ENCODE measurements around the gene IFT88. TPM values are rescaled to one million over a fixed set of nuclear protein-coding genes. Genes with fewer than 3 reads are reported as not detected.

Gene IFT88
- total RNA-seq, 1 donor from 2014 or later: 2.1 TPM

DNA sequence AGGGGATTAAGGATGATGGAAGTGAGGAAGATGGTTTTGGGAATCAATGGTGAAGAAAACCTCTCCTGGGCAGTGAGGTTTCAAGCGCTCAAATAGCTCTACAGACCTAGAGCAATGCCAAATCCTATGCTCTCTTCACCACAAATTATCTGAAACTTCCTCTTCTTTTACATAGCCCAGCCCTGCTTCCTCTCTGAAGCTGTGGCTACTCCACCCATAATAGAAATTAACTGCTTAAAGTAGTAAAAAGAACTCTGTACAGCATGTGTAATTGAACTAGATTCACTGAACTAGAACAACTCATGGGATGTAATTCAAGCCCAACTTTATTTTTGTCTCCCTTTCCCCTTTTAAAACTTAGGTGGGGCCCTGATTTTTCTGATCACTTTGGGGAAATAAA is 20.4 kb upstream of the IFT88 start:
- no peak overlapping the region for H3K4me3 Mint-ChIP-seq (ENCODE audit: low read depth)
- no peaks in the 10 kb centered on the region for H3K4me1 Mint-ChIP-seq (ENCODE audit: low read depth)
- no peak for DNase-seq (ENCODE audit: low spot score)
- intact Hi-C loops (cut with micrococcal nuclease): no loop called here
- H3K36me3 Mint-ChIP-seq (ENCODE audit: low read depth): no peaks in the 10 kb centered on the region
- peaks cover 3% of the 10 kb centered on the region for H3K27me3 Mint-ChIP-seq (ENCODE audit: low read depth)
- H3K9me3 Mint-ChIP-seq: no peaks in the 10 kb centered on the region
- no peak overlapping the region for H3K27ac Mint-ChIP-seq

DNA sequence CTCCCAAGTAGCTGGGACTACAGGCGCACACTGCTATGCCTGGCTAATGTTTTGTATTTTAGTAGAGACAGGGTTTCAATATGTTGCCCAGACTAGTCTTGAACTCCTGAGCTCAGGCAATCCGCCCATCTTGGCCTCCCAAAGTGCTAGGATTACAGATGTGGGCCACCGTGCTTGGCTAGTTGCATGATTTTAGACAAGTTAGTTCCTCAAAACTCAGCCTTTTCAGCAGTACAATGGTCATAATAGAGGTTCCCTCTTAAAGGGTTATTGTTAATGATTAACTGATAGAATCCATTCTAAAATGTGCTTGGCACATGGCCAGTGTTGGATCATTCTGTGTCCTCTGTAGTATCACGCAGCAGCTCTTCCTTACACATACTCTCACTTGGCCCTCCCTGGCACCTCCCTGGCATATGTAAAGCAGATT is 19.5 kb upstream of the IFT88 start:
- intact Hi-C loops (cut with micrococcal nuclease): no loop called here
- Mint-ChIP-seq H3K4me1 (ENCODE audit: low read depth) (no peaks in the 10 kb centered on the region), H3K36me3 (ENCODE audit: low read depth) (no peaks in the 10 kb centered on the region), H3K27ac (no peak overlapping the region), H3K4me3 (ENCODE audit: low read depth) (no peak overlapping the region), H3K9me3 (no peaks in the 10 kb centered on the region), H3K27me3 (ENCODE audit: low read depth) (peaks cover 3% of the 10 kb centered on the region)
- no peak for DNase-seq (ENCODE audit: low spot score)

DNA sequence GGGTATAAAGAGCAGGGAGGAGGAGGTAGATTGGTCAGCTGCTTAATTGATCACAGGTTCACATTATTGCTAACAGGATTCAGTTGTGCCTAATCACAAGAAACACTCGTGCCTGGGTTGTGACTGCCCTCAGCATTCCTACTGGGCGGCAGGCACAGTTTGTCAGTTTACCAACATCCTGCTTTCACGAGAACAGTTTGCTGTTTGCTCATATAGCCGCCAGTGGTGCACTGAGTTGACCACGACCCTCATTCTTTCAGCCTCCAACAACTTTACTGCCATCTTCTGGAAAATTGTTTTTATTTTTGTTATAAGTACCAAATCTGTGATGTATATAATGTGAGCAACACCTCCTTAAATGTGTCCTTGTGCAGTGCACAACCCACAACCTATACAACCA is 16.2 kb upstream of the IFT88 start:
- Mint-ChIP-seq H3K4me1 (ENCODE audit: low read depth) (no peaks in the 10 kb centered on the region), H3K27ac (no peak overlapping the region), H3K36me3 (ENCODE audit: low read depth) (no peaks in the 10 kb centered on the region), H3K27me3 (ENCODE audit: low read depth) (peaks cover 3% of the 10 kb centered on the region), H3K4me3 (ENCODE audit: low read depth) (no peak overlapping the region), H3K9me3 (no peaks in the 10 kb centered on the region)
- no peak for DNase-seq (ENCODE audit: low spot score)
- intact Hi-C loops (cut with micrococcal nuclease): no loop called here

DNA sequence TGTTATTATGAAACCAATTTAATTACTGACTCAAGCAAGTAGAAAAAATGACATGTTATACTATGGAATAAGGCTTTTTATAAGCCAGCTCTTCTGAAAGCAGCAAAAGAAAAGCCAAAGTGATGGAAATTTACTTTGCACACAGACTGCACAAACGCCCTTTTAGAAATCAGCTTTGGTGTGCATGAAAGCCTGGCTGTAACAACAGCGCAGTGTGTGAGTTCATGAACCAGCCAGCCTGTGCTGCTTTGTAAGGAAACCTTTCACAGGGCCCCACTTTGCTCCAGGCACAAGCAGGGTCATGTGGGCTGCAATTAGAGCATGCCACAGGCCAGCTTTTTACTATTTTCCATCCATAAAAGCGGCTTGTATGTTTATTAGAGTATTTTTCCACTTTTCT is 13.6 kb upstream of the IFT88 start:
- DNase-seq (ENCODE audit: low spot score): no peak
- Mint-ChIP-seq H3K27me3 (ENCODE audit: low read depth) (no peaks in the 10 kb centered on the region), H3K4me3 (ENCODE audit: low read depth) (no peak overlapping the region), H3K27ac (no peak overlapping the region), H3K4me1 (ENCODE audit: low read depth) (no peaks in the 10 kb centered on the region), H3K9me3 (no peaks in the 10 kb centered on the region), H3K36me3 (ENCODE audit: low read depth) (no peaks in the 10 kb centered on the region)
- intact Hi-C loops (cut with micrococcal nuclease): no loop called here

DNA sequence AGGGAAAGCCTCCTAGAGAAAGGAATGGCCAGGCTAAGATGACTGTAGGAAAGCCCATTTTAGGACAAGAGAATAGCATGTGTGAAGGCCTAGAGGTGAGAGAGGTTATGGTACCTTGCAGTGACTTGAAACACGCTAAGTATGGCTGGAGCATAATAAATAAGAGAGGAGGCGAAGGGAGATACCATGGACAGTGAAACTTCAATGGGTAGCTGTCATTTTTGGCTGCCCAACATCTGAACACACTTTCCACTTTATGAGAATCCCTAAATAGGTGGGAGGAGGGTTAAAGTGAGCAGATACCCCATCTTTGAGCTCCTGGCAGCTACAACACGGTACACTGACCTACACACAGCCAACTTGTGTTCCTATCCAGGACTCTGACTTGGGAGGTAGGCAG is 8.0 kb upstream of the IFT88 start:
- no peaks in the 10 kb centered on the region for H3K27me3 Mint-ChIP-seq (ENCODE audit: low read depth)
- no peak for DNase-seq (ENCODE audit: low spot score)
- no peak overlapping the region for H3K27ac Mint-ChIP-seq
- no peaks in the 10 kb centered on the region for H3K9me3 Mint-ChIP-seq
- H3K36me3 Mint-ChIP-seq (ENCODE audit: low read depth): no peaks in the 10 kb centered on the region
- intact Hi-C loops (cut with micrococcal nuclease): no loop called here
- H3K4me1 Mint-ChIP-seq (ENCODE audit: low read depth): no peaks in the 10 kb centered on the region
- no peak overlapping the region for H3K4me3 Mint-ChIP-seq (ENCODE audit: low read depth)

DNA sequence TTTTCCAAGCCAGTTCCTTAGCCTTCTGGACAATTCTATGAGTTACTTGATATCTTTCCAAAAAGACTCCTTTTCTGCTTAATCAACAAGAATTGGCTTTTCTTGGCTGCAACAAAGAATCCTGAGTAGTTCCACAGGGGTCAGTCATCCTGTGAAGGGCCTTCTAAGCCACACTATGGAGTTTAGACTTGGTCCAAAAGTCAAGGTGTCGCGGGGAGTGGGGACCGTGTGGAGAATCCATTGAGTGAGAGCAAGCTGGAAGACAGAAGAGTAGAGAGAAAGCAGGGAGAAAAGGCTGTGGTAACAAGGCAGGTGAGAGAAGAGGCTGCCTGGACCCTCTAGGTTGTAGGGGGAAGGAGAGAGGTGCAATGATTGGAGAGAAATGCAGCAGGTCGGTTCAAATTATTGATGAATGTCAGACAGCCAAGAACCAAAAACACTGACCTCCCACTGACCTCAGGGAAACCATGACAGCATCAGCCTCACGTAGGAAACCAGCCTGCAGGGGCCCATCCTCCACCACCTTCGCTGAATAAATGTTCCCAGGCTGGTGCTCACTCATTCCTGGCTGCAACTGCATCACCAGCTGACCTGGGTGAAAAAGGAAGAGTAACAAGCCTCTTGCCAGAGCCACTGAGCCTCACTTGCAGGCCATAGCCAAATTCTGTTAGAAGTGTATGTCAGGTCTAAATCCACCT is 7.1 kb upstream of the IFT88 start:
- no peak overlapping the region for H3K27ac Mint-ChIP-seq
- DNase-seq (ENCODE audit: low spot score): no peak
- peaks cover 8% of the 10 kb centered on the region for H3K9me3 Mint-ChIP-seq
- H3K27me3 Mint-ChIP-seq (ENCODE audit: low read depth): no peaks in the 10 kb centered on the region
- peaks cover 4% of the 10 kb centered on the region for H3K36me3 Mint-ChIP-seq (ENCODE audit: low read depth)
- intact Hi-C loops (cut with micrococcal nuclease): no loop called here
- H3K4me3 Mint-ChIP-seq (ENCODE audit: low read depth): no peak overlapping the region
- no peaks in the 10 kb centered on the region for H3K4me1 Mint-ChIP-seq (ENCODE audit: low read depth)

DNA sequence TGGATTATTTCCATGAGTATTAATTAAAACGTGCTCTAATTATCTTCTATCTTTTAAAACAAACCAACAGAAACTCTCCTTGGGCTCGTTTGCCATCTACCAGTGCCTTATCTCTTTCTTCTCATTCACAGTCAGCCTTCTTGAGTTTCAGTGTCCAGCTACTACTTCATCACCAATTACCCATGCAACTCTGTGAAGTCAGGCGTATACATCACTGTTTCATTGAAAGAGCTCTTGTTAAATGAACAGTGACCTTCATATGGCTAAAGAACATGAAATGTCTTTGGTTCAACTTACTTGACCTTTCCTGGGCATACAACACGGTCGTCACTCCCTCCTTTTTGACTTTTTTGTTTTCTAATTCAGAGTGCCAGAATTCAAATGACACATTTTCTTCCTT is 5.2 kb upstream of the IFT88 start:
- Mint-ChIP-seq H3K4me1 (ENCODE audit: low read depth) (peaks cover 2% of the 10 kb centered on the region), H3K27me3 (ENCODE audit: low read depth) (no peaks in the 10 kb centered on the region)
- intact Hi-C loops (cut with micrococcal nuclease): no loop called here

DNA sequence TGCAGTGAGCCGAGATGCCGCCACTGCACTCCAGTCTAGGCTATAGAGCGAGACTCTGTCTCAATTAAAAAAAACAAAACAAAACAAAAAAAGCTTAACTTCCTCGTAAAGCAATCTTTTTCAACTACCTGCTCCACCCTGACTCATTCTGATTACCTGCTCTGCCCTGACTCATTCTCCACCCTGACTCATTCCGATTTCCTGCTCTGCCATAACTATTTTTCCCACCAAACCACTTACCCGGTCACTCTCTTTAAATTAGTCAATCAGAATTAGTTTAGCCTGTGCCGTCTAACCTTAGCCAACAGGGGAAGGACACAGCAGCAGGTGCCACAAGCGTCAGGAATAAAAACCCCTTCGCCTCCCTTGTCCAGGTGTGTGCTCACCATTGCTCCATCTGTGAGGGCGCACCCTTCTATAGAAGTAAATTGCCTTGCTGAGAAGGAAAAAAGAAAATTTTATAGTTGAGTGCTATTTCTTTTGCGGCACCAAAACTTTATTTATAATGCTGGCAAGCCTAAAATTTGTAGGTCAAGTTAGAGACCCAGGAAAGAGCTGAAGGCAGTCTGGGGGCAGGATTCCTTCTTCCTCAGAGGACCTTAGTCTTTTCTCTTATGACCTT is 1.7 kb upstream of the IFT88 start:
- Mint-ChIP-seq H3K27me3 (ENCODE audit: low read depth) (no peaks in the 10 kb centered on the region), H3K36me3 (ENCODE audit: low read depth) (peaks cover 8% of the 10 kb centered on the region), H3K9me3 (peaks cover 16% of the 10 kb centered on the region), H3K4me3 (ENCODE audit: low read depth) (peak overlapping the region; percentile 14), H3K4me1 (ENCODE audit: low read depth) (peaks cover 9% of the 10 kb centered on the region), H3K27ac (no peak overlapping the region)
- no peak for DNase-seq (ENCODE audit: low spot score)
- intact Hi-C loops (cut with micrococcal nuclease): no loop called here

More for the DNA sequence above, 5.2 kb upstream of the IFT88 start:
- Mint-ChIP-seq H3K9me3 (peaks cover 16% of the 10 kb centered on the region), H3K36me3 (ENCODE audit: low read depth) (peaks cover 8% of the 10 kb centered on the region), H3K27ac (no peak overlapping the region), H3K4me3 (ENCODE audit: low read depth) (no peak overlapping the region)
- DNase-seq (ENCODE audit: low spot score): no peak

DNA sequence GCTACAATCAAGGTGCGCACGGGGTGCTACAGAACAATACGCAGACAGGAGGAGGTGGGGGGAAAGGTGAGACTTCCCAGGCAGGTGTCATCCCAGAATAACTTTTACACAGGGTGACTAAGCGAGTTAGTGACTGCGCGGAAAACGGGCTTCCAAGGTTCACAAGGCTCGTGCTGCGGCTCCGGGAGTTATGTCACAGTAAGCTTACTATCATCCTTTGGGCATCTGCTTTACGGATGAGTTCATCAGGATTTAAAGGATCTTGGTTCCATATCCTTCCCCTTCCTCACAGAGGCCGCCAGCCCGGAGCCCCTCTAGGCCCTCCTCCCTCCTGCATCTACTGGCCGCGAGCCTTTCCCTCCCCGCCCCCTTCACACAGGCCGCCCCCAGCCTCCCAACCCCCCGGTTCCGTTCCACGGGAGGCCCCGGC is 474 bp upstream of the IFT88 start:
- H3K27ac Mint-ChIP-seq: peak overlapping the region; percentile 84
- peaks cover 9% of the 10 kb centered on the region for H3K4me1 Mint-ChIP-seq (ENCODE audit: low read depth)
- intact Hi-C loops (cut with micrococcal nuclease): loop anchor here (2.0 kb wide), 1 partner anchor 42 kb away; the partner anchor contains the start of gene CRYL1
- peak overlapping the region; percentile 87 for H3K4me3 Mint-ChIP-seq (ENCODE audit: low read depth)
- H3K27me3 Mint-ChIP-seq (ENCODE audit: low read depth): no peaks in the 10 kb centered on the region
- H3K9me3 Mint-ChIP-seq: peaks cover 16% of the 10 kb centered on the region
- no peak for DNase-seq (ENCODE audit: low spot score)
- H3K36me3 Mint-ChIP-seq (ENCODE audit: low read depth): peaks cover 8% of the 10 kb centered on the region

DNA sequence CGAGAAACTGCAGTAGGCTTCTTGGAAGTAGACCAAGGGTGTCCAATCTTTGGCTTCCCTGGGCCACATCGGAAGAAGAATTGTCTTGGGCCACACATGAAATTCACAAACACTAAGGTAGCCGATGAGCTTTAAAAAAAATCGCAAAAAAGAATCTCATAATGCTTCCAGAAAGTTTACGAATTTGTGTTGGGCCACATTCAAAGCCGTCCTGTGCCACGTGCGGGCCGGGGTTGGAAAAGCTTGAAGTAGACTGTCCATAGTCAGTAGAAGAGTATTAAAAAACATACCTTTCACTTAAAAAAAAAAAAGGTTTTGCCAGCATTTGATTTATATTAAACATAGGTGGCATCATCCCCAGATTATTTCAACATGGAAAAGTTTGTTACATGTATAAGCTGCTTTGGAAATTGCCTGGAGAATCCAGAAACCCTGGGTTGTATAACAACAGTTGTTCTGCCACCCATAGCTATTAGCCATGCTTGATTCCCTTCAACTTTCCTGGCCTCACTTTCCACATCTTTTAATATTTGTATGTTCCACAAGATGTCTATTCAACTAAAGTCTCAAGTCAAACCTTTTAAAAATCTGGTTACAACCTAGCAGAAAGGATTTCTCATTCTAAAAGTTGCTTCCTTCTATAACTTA is 1.0 kb downstream of the IFT88 start:
- no peak for DNase-seq (ENCODE audit: low spot score)
- Mint-ChIP-seq H3K36me3 (ENCODE audit: low read depth) (peaks cover 8% of the 10 kb centered on the region), H3K27ac (peak overlapping the region; percentile 84), H3K27me3 (ENCODE audit: low read depth) (no peaks in the 10 kb centered on the region), H3K4me3 (ENCODE audit: low read depth) (peak overlapping the region; percentile 87), H3K9me3 (peaks cover 16% of the 10 kb centered on the region), H3K4me1 (ENCODE audit: low read depth) (peaks cover 12% of the 10 kb centered on the region)
- intact Hi-C loops (cut with micrococcal nuclease): loop anchor here (2.0 kb wide), 1 partner anchor 43 kb away; the partner anchor contains the start of gene CRYL1

DNA sequence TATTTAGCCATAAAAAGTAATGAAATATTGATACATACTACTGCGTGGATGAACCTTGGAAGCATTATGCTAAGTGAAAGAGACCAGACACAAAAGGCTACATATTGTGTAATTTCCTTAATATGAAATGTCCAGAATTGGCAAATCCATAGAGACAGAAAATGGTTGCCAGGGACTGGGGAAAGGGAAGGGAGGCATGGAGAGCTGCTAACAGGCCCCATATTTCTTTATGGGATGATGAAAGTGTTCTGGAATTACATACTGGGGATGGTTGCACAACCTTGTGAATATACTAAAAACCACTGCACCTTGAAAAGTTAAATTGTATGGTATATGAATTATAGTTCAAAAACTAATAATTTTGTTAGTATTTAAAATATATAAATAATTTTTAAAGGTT is 3.6 kb downstream of the IFT88 start:
- DNase-seq (ENCODE audit: low spot score): no peak
- no peaks in the 10 kb centered on the region for H3K36me3 Mint-ChIP-seq (ENCODE audit: low read depth)
- no peak overlapping the region for H3K4me3 Mint-ChIP-seq (ENCODE audit: low read depth)
- no peak overlapping the region for H3K27ac Mint-ChIP-seq
- peaks cover 12% of the 10 kb centered on the region for H3K4me1 Mint-ChIP-seq (ENCODE audit: low read depth)
- intact Hi-C loops (cut with micrococcal nuclease): no loop called here
- H3K27me3 Mint-ChIP-seq (ENCODE audit: low read depth): no peaks in the 10 kb centered on the region
- H3K9me3 Mint-ChIP-seq: peaks cover 2% of the 10 kb centered on the region

DNA sequence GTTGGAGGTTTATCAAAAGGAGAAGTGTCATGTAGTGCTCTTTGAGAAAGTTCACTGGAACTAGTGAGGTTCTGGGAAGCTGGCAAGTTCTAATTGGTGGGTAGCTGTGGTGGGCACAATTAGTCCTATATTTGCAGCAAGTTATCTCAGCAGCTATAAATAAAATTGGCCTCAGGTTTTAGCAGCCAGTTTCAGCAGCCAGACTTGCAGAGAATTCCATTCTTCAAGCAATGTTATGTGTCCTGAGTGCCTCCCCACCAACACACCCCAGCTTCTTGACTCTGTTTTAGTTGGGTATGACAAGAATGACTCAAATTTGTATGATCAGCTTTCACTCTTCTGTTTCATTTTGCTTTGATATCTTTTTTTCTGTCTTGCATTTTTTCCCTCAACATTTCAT is 4.7 kb downstream of the IFT88 start:
- Mint-ChIP-seq H3K36me3 (ENCODE audit: low read depth) (no peaks in the 10 kb centered on the region), H3K27ac (no peak overlapping the region), H3K9me3 (no peaks in the 10 kb centered on the region), H3K4me1 (ENCODE audit: low read depth) (peaks cover 10% of the 10 kb centered on the region), H3K4me3 (ENCODE audit: low read depth) (no peak overlapping the region), H3K27me3 (ENCODE audit: low read depth) (no peaks in the 10 kb centered on the region)
- DNase-seq (ENCODE audit: low spot score): no peak
- intact Hi-C loops (cut with micrococcal nuclease): no loop called here

DNA sequence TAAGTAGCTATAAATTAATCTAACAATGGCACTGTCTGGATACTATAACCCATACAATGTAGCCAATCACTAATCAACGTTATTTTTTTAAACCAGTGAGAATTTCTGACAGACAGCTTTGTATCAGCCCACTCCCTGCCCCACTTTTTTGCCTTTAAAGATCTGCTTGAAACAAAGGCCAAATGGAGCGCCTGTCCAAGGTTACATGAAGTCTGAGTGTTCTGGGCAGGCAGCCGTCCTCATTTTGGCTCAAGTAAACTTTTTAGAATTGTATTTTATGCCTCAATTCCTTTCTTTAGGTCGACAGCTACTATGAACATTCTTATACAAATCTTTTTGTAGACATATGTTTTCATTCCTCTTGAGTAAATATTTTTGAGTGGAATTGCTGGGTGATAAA is 6.2 kb downstream of the IFT88 start:
- Mint-ChIP-seq H3K4me3 (ENCODE audit: low read depth) (no peak overlapping the region), H3K9me3 (no peaks in the 10 kb centered on the region), H3K27me3 (ENCODE audit: low read depth) (no peaks in the 10 kb centered on the region), H3K36me3 (ENCODE audit: low read depth) (peaks cover under 1% of the 10 kb centered on the region), H3K4me1 (ENCODE audit: low read depth) (peaks cover 3% of the 10 kb centered on the region), H3K27ac (no peak overlapping the region)
- no peak for DNase-seq (ENCODE audit: low spot score)
- intact Hi-C loops (cut with micrococcal nuclease): no loop called here

Data from activated T-helper 2 cell treated with anti-CD3 and anti-CD28 coated beads, Interferon-gamma antibody, Interleukin-2, Interleukin-4, amounts not matched to agents 10 μg/mL and 5 μg/mL and 100 μg/mL, durations not matched to agents 14 hours and 24 hours and 36 hours (primary cell).